ACC112 (cell line): ENCODE results near the gene IFI44L.

Source experiments
- H2AFZ ChIP-seq: fragments of 200-600 bp; sonication (generic); one replicate; pipeline ENCODE4 v1.6.0; 2017; ENCODE audit warnings: antibody characterized with exemption, low read length; ENCODE audit not compliant: unreplicated experiment
- H3K27ac ChIP-seq: fragments of 200-600 bp; sonication (generic); 2 replicates; pipeline ENCODE4 v1.5.1; 2014; ENCODE audit warnings: low read depth, mild to moderate bottlenecking, antibody characterized with exemption, low read length, moderate library complexity
- H3K27me3 ChIP-seq: fragments of 200-600 bp; sonication (generic); 2 replicates; pipeline ENCODE4 v1.6.1; 2014; ENCODE audit warnings: mild to moderate bottlenecking, antibody characterized with exemption, low read length, moderate library complexity, mixed read lengths; ENCODE audit not compliant: insufficient read depth
- H3K36me3 ChIP-seq: fragments of 200-600 bp; sonication (generic); 2 replicates; pipeline ENCODE4 v1.6.1; 2016; ENCODE audit warnings: mild to moderate bottlenecking, antibody characterized with exemption, low read length, moderate library complexity, mixed read lengths; ENCODE audit not compliant: insufficient read depth
- H3K4me1 ChIP-seq: fragments of 200-600 bp; sonication (generic); one replicate; pipeline ENCODE4 v1.6.1; 2016; ENCODE audit warnings: low read length, mixed read lengths; ENCODE audit not compliant: insufficient read depth, unreplicated experiment, control insufficient read depth
- H3K4me3 ChIP-seq: fragments of 200-600 bp; sonication (generic); 2 replicates; pipeline ENCODE4 v1.5.1; 2014; ENCODE audit warnings: mild to moderate bottlenecking, low read depth, low read length
- H3K79me2 ChIP-seq: fragments of 200-600 bp; sonication (generic); one replicate; pipeline ENCODE4 v1.6.0; 2016; ENCODE audit warnings: low read length; ENCODE audit not compliant: control insufficient read depth, unreplicated experiment, insufficient read depth

The IFI44L gene

DNA sequence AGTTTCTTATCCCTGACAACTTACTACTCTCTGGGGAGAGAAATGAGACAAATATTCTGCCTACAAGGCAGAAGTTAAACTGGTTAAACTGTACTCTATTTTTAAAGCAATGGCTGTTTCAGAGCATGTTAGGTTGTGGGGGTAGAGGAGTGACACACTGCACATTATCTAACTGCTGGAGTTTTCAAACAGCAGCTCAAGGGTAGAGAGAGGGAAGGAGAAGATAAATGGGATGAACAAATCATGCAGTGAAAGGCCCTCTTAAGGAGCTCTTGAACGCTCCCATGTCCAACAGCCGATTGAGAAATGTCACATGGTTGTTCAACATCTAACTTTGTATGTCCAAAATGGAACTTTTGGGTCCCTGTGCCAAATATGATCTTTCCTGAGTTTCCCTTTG lies 14.0 kb upstream of the IFI44L start:
- peak overlapping the region; percentile 11 for H2AFZ ChIP-seq
- no peaks in the 10 kb centered on the region for H3K27me3 ChIP-seq
- no peaks in the 10 kb centered on the region for H3K4me1 ChIP-seq
- H3K79me2 ChIP-seq: no peaks in the 10 kb centered on the region
- H3K36me3 ChIP-seq: no peaks in the 10 kb centered on the region
- H3K27ac ChIP-seq: no peak overlapping the region
- no peak overlapping the region for H3K4me3 ChIP-seq

DNA sequence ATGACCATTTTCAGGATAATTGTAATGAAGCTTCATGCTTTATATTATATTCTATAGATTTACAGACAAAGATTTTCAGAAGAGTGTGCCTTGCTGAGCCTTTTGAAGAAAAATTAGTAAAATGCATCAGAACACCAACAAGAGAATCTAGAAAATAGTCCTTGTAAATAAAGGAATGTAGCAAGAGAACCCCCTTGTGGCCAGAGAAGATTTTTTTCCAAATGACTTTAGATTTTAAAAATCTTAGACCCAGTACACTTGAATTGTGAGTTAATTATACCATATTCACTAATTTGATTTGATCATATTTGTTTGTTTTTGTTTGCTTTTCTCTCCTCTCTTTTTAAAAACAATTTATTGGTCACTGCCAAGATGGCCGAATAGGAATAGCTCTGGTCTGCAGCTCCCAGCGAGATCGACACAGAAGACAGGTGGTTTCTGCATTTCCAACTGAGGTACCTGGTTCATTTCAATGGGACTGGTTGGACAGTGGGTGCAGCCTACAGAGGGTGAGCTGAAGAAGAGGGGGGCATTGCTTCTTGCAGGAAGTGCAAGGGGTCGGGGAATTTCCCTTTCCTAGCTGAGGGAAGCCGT lies 12.8 kb upstream of the IFI44L start:
- H3K4me1 ChIP-seq: no peaks in the 10 kb centered on the region
- no peaks in the 10 kb centered on the region for H3K79me2 ChIP-seq
- H3K27me3 ChIP-seq: no peaks in the 10 kb centered on the region
- no peak overlapping the region for H3K27ac ChIP-seq
- H3K36me3 ChIP-seq: no peaks in the 10 kb centered on the region
- H3K4me3 ChIP-seq: no peak overlapping the region
- no peak overlapping the region for H2AFZ ChIP-seq

DNA sequence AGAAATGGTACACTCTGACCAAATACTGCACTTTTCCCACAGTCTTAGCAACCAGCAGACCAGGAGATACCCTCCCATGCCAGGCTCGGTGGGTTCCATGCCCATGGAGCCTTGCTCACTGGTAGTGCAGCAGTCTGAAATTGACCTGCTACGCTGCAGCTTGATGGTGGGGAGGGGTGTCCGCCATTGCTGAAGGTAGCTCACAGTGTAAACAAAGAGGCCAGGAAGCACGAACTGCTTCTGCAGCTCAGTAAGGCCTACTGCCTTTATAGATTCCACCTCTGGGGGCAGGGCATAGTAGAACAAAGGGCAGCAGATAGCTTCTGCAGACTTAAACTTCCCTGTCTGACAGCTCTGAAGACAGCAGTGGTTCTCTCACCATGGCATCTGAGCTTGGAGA lies 12.3 kb upstream of the IFI44L start:
- Histone ChIP-seq H3K4me3 (no peak overlapping the region), H3K36me3 (no peaks in the 10 kb centered on the region), H3K79me2 (no peaks in the 10 kb centered on the region), H2AFZ (no peak overlapping the region), H3K27ac (no peak overlapping the region), H3K27me3 (no peaks in the 10 kb centered on the region), H3K4me1 (no peaks in the 10 kb centered on the region)

DNA sequence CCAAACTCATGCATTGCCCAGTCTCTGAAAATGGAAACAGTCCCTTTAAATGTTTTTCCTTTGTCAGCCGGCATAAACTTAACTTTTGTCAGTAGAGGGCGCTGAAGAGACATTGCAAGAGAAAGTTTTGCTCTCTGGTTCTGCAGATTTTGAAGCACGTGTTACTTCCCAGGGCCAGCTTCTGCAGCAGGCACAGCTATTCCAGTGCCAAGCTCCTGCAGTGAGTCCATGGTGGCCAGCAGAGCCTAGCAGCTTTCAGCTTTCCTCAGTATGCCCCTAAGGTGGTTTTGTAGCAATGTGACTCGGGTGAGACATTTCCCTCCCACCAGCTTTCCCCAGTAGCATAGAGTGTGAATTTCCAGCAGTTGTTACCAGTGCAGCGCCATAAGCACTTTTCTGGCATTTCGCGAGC lies 2.6 kb upstream of the IFI44L start:
- Histone ChIP-seq H3K27ac (no peak overlapping the region), H3K27me3 (no peaks in the 10 kb centered on the region), H3K4me3 (peak overlapping the region; percentile 55), H3K79me2 (peaks cover 23% of the 10 kb centered on the region), H3K4me1 (peaks cover 37% of the 10 kb centered on the region), H3K36me3 (peaks cover 10% of the 10 kb centered on the region), H2AFZ (peak overlapping the region; percentile 35)

DNA sequence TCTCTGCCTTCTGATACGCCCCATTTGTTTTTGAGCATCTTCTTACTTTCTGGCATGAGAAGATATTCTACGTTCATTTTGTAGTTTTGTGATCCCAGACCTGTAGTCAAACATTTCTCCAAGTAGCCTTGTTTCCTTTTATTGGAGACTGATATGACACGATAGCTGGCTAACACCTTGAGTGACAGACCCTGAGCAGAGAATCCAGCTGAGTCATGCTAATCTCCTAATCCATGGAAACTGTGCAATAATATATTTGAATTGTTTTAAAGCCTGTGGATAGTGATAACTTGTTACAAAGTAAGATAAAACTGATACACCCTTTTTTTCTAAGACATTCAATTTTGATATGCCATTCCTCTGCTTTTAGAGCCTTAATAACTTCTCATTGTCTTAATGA lies 1.2 kb upstream of the IFI44L start:
- H3K4me1 ChIP-seq: peaks cover 42% of the 10 kb centered on the region
- H3K27me3 ChIP-seq: no peaks in the 10 kb centered on the region
- peaks cover 23% of the 10 kb centered on the region for H3K36me3 ChIP-seq
- H3K27ac ChIP-seq: peak overlapping the region; percentile 97
- peak overlapping the region; percentile 49 for H2AFZ ChIP-seq
- peak overlapping the region; percentile 87 for H3K4me3 ChIP-seq
- H3K79me2 ChIP-seq: peaks cover 36% of the 10 kb centered on the region

DNA sequence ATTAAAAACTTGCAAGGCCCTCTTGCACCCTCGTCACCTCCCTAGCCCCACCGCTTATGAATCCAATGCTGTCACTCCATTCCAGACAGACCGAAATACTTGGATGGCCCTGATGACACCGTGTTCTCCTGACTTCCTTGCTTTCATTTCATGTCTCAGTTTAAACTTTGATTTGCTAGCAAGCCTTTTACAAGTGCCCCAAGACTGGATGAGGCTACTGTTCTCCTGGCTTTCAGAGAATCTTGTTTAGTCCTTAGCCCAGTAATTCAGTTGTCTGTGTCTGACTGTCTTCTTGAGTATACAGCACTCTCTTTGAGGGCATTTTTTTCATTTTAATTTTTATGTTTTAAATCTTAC lies 824 bp upstream of the IFI44L start:
- Histone ChIP-seq H3K36me3 (peaks cover 27% of the 10 kb centered on the region), H3K27me3 (no peaks in the 10 kb centered on the region), H3K4me3 (peak overlapping the region; percentile 87), H3K4me1 (peaks cover 45% of the 10 kb centered on the region), H3K27ac (peak overlapping the region; percentile 97), H3K79me2 (peaks cover 40% of the 10 kb centered on the region), H2AFZ (peak overlapping the region; percentile 49)

DNA sequence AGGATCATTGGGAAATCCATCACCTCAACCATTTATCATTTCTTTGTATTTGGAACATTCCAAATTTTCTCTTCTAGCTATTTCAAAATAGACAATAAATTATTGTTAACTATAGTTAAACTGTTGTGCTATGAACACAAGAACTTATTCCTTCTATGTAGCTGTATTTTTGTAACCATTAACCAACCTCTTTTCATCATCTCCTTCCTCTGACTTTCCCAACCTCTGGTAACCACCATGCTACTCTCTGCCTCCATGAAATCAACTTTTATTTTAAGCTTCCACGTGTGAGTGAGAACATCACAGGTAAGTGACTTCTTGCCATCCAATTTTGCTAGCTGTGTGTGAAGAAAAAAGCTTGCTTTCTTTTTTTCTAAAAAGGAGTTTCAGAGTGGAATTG lies 418 bp downstream of the IFI44L start:
- peaks cover 48% of the 10 kb centered on the region for H3K4me1 ChIP-seq
- H2AFZ ChIP-seq: peak overlapping the region; percentile 8
- H3K27me3 ChIP-seq: no peaks in the 10 kb centered on the region
- peaks cover 37% of the 10 kb centered on the region for H3K36me3 ChIP-seq
- H3K79me2 ChIP-seq: peaks cover 52% of the 10 kb centered on the region
- peak overlapping the region; percentile 87 for H3K4me3 ChIP-seq
- peak overlapping the region; percentile 97 for H3K27ac ChIP-seq

DNA sequence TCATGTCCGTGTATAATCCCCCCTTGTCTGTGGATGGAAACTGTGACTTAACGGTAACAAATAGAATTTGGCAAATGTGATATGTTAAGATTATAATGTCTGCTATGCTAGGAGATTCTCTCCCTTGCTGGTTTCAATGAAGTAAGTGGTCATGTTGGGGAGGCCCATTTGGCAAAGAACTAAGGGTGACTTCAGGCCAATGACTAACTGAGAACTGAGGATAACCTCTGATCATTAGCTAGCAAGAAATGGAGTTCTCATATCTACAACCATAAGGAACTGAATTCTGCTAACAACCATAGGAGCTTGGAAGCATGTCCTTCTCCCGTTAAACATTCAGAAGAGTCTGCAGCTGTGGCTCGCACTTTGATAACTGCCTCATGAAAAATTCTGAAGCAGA lies 2.3 kb downstream of the IFI44L start:
- Histone ChIP-seq H3K27me3 (no peaks in the 10 kb centered on the region), H3K4me1 (peaks cover 41% of the 10 kb centered on the region), H2AFZ (no peak overlapping the region), H3K36me3 (peaks cover 37% of the 10 kb centered on the region), H3K79me2 (peaks cover 70% of the 10 kb centered on the region), H3K4me3 (peak overlapping the region; percentile 87), H3K27ac (peak overlapping the region; percentile 97)

DNA sequence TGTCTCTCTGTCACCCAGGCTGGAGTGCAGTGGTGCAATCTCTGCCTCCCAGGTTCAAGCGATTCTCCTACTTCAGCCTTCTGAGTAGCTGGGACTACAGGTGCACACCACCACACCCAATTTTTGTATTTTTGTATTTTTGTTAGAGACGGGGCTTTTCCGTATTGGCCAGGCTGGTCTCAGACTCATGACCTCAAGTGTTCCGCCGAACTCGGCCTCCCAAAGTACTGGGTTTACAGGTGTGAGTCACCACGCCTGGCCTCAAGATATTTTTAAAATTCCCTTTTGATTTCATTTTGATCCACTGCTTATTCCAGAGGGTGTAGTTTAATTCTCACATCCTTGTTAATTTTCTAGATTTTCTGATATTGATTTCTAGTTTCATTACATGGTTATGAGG lies 3.8 kb downstream of the IFI44L start:
- Histone ChIP-seq H3K36me3 (peaks cover 51% of the 10 kb centered on the region), H3K27me3 (no peaks in the 10 kb centered on the region), H3K4me1 (peaks cover 40% of the 10 kb centered on the region), H3K27ac (no peak overlapping the region; the same call in 1 of the 2 replicates), H2AFZ (no peak overlapping the region), H3K79me2 (peaks cover 85% of the 10 kb centered on the region), H3K4me3 (peak overlapping the region; percentile 87)

DNA sequence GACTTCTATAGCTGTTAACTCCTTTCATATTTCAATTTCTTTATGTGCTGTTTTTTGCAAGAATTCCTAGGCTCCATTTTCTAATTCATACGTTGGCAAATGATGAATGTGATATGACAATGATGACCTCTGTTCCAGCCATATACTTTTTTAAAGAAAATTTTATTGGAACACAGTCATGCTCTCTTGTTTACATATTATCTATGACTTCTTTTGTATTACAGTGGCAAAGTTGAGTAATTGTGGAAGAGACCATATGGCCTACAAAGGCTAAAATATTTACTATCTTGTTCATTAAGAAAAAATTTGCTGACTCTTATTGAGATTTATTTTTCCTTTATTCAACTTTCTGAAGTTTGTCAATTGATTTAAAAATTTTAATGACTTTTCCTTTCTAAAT lies 7.1 kb downstream of the IFI44L start:
- no peaks in the 10 kb centered on the region for H3K27me3 ChIP-seq
- H3K36me3 ChIP-seq: peaks cover 72% of the 10 kb centered on the region
- peaks cover 40% of the 10 kb centered on the region for H3K4me1 ChIP-seq
- H3K4me3 ChIP-seq: peak overlapping the region; percentile 87
- no peak overlapping the region for H2AFZ ChIP-seq
- H3K79me2 ChIP-seq: peaks cover 98% of the 10 kb centered on the region
- H3K27ac ChIP-seq: no peak overlapping the region

DNA sequence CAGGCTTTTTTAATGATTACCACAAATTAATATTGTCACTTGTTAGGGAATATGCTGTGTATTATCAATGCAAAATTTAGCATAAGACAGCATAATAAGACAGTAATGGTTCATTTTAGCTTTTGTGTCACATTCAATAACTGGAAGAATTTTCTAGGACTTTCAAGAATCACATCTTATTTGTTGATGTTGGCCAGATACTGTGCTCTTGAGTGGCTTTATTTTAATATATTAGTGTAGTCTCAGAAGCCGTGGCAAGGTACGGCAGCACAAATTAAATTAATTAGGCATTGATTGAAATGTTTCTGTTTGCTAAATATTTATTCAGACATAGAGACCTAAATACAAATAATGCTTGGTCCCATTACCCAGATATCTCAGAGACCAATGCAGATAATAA lies 10.4 kb downstream of the IFI44L start:
- peaks cover 29% of the 10 kb centered on the region for H3K4me1 ChIP-seq
- H3K79me2 ChIP-seq: peaks cover 89% of the 10 kb centered on the region
- H3K27me3 ChIP-seq: no peaks in the 10 kb centered on the region
- H2AFZ ChIP-seq: no peak overlapping the region
- no peak overlapping the region for H3K27ac ChIP-seq
- H3K36me3 ChIP-seq: peaks cover 70% of the 10 kb centered on the region
- no peak overlapping the region for H3K4me3 ChIP-seq
